Measurements from ENCODE around the gene SHF.

SHF gene

GRCh38 chr15:45199136-45199810 lies 11.5 kb upstream of the SHF start:
- DNase-seq (ENCODE audit: low read depth): no peak

- peak; percentile 94 for DNase-seq (ENCODE audit: low read depth)
Measured at GRCh38 chr15:45198337-45199135, 10.8 kb upstream of the SHF start.

GRCh38 chr15:45197512-45197911 lies 9.7 kb upstream of the SHF start:
- no peak for DNase-seq (ENCODE audit: low read depth)

GRCh38 chr15:45187578-45187893 lies 230 bp downstream of the SHF start:
- no peak for DNase-seq (ENCODE audit: low read depth)

GRCh38 chr15:45186771-45187577 lies 792 bp downstream of the SHF start:
- no peak for DNase-seq (ENCODE audit: low read depth)

- DNase-seq (ENCODE audit: low read depth): no peak
Measured at GRCh38 chr15:45185903-45186770, 1.6 kb downstream of the SHF start.

- DNase-seq (ENCODE audit: low read depth): no peak
Measured at GRCh38 chr15:45185069-45185779, 2.5 kb downstream of the SHF start.

GRCh38 chr15:45184562-45185041 lies 3.2 kb downstream of the SHF start:
- DNase-seq (ENCODE audit: low read depth): no peak

GRCh38 chr15:45183511-45183910 lies 4.3 kb downstream of the SHF start:
- no peak for DNase-seq (ENCODE audit: low read depth)

- no peak for DNase-seq (ENCODE audit: low read depth)
Measured at GRCh38 chr15:45182996-45183395, 4.8 kb downstream of the SHF start.

GRCh38 chr15:45181491-45182285 lies 6.1 kb downstream of the SHF start:
- DNase-seq (ENCODE audit: low read depth): no peak

GRCh38 chr15:45180648-45181436 lies 6.9 kb downstream of the SHF start:
- DNase-seq (ENCODE audit: low read depth): no peak

GRCh38 chr15:45180201-45180600 lies 7.6 kb downstream of the SHF start:
- DNase-seq (ENCODE audit: low read depth): no peak

GRCh38 chr15:45179221-45179985 lies 8.4 kb downstream of the SHF start:
- peak; percentile 23 for DNase-seq (ENCODE audit: low read depth)

- DNase-seq (ENCODE audit: low read depth): no peak
Measured at GRCh38 chr15:45177285-45177684, 10.5 kb downstream of the SHF start.

GRCh38 chr15:45174577-45174976 lies 13.2 kb downstream of the SHF start:
- no peak for DNase-seq (ENCODE audit: low read depth)

- no peak for DNase-seq (ENCODE audit: low read depth)
Measured at GRCh38 chr15:45174069-45174468, 13.7 kb downstream of the SHF start.

GRCh38 chr15:45171912-45172311 lies 15.9 kb downstream of the SHF start:
- DNase-seq (ENCODE audit: low read depth): no peak
